ENCODE results near the gene SSR2. TPM values are rescaled to one million over a fixed set of nuclear protein-coding genes. Genes with fewer than 3 reads are reported as not detected.

The SSR2 gene
- total RNA-seq, 2 experiments from 2014 or later, result 141 to 142 TPM

GRCh38 chr1:156004843-156005584, 15.7 kb downstream of the SSR2 start:
- Mint-ChIP-seq H3K27ac (peak overlapping the region; percentile 32), H3K9me3 (no peaks in the 10 kb centered on the region), H3K36me3 (ENCODE audit: low read depth) (peaks cover 19% of the 10 kb centered on the region), H3K4me1 (ENCODE audit: low read depth) (peaks cover 12% of the 10 kb centered on the region), H3K4me3 (no peak overlapping the region), H3K27me3 (ENCODE audit: low read depth) (no peaks in the 10 kb centered on the region)
- DNase-seq, result peak; percentile 46
- CTCF ChIA-PET, result interaction anchor here (1.0 to 1.2 kb wide), 4 partner anchors 15 to 67 kb away, joined by 3 to 11 read pairs (median 4); no protein-coding TSS in a partner anchor
- intact Hi-C loops (cut with micrococcal nuclease), result no loop called here

DNA sequence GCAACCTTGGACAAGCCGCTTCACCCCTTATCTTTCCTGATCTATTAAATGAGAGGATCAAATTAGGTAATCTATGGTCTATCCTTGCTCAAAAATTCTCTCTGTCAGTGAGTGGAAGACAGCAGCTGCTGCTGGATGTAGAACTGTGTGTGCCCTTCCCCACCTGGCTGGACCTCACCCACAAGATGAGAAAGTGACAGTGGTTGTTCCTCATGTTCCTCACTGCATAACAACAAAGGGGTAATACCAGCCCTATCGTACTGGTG, 16.9 kb downstream of the SSR2 start:
- intact Hi-C loops (cut with micrococcal nuclease), result no loop called here
- no peak for DNase-seq
- peaks cover 13% of the 10 kb centered on the region for H3K36me3 Mint-ChIP-seq (ENCODE audit: low read depth)
- no peaks in the 10 kb centered on the region for H3K27me3 Mint-ChIP-seq (ENCODE audit: low read depth)
- H3K4me1 Mint-ChIP-seq (ENCODE audit: low read depth), result peaks cover 12% of the 10 kb centered on the region
- CTCF ChIA-PET, result interaction anchor here (1.0 kb wide), 1 partner anchor 14 kb away, joined by 3 read pairs; no protein-coding TSS in a partner anchor
- no peak overlapping the region for H3K4me3 Mint-ChIP-seq
- no peaks in the 10 kb centered on the region for H3K9me3 Mint-ChIP-seq
- no peak overlapping the region for H3K27ac Mint-ChIP-seq

DNA sequence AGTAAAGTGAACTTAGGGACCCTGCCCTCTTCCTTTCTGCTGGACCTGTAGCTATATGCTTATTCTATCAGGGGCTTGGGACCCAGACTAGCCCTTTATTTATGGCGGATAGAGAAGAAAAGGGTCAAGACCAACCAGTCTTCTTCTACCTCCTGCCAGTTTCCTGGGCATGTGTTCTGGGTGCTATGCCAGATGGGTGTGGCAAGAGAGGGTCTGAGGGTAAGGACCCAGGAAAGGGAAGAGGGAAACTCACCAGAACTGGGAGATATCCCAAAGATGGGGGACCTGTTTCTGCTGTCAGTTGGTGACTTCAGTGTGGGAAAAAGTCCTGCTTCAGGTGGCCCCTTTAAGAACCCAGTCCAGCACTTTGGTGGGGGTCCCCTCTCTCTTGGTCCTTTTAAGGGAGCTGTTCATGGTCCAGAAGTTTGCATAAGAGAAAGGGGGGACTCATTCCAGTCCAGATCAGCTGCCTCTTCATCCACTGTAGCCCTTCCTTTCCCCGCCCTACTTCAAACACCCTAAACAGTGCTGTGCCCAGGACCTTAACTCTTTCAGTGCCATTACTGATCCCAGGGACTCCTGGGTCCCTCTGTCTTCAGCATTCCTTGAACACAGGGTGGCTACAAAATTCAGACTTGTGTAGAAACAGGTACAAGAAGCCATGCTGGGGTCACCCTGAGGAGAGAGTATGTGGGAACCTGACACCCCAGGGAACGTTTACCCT, 18.4 kb downstream of the SSR2 start:
- Mint-ChIP-seq H3K4me1 (ENCODE audit: low read depth) (peaks cover 12% of the 10 kb centered on the region), H3K9me3 (no peaks in the 10 kb centered on the region), H3K27me3 (ENCODE audit: low read depth) (no peaks in the 10 kb centered on the region), H3K36me3 (ENCODE audit: low read depth) (peaks cover 8% of the 10 kb centered on the region), H3K27ac (no peak overlapping the region), H3K4me3 (no peak overlapping the region)
- CTCF ChIA-PET, result interaction anchor here (0.6 to 1.0 kb wide), 2 partner anchors 64 to 335 kb away, joined by 3 to 5 read pairs; no protein-coding TSS in a partner anchor
- intact Hi-C loops (cut with micrococcal nuclease), result no loop called here
- DNase-seq, result no peak

DNA sequence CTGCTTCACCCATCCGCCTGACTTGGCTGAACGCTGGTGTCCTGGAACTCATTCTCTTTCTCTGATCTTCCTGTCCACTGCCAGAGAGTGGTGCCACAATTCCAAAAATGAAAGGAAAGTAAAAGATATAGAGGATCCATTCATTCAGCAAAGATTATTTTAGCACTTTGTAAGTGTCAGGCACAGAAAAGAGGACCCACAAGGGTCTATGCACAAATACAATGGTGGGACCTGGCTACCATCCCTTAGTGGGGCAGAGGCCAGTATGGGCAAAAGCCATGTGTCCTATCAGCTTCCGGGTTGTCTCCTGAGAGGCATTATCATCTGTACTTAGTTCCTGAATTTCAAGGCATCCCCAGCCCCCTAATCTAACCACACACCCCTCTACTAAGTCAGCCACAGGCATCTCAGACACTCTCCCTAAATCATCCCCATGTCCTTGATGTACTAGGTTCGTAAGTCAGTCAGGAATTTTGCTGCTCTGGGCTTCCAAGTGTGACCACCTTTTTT, 19.0 kb downstream of the SSR2 start:
- Mint-ChIP-seq H3K27me3 (ENCODE audit: low read depth) (no peaks in the 10 kb centered on the region), H3K4me3 (no peak overlapping the region), H3K4me1 (ENCODE audit: low read depth) (peaks cover 11% of the 10 kb centered on the region), H3K9me3 (no peaks in the 10 kb centered on the region), H3K27ac (no peak overlapping the region), H3K36me3 (ENCODE audit: low read depth) (peaks cover 2% of the 10 kb centered on the region)
- intact Hi-C loops (cut with micrococcal nuclease), result no loop called here
- DNase-seq, result no peak
- CTCF ChIA-PET, result interaction anchor here (0.6 to 1.0 kb wide), 2 partner anchors 64 to 336 kb away, joined by 3 to 5 read pairs; no protein-coding TSS in a partner anchor

DNA sequence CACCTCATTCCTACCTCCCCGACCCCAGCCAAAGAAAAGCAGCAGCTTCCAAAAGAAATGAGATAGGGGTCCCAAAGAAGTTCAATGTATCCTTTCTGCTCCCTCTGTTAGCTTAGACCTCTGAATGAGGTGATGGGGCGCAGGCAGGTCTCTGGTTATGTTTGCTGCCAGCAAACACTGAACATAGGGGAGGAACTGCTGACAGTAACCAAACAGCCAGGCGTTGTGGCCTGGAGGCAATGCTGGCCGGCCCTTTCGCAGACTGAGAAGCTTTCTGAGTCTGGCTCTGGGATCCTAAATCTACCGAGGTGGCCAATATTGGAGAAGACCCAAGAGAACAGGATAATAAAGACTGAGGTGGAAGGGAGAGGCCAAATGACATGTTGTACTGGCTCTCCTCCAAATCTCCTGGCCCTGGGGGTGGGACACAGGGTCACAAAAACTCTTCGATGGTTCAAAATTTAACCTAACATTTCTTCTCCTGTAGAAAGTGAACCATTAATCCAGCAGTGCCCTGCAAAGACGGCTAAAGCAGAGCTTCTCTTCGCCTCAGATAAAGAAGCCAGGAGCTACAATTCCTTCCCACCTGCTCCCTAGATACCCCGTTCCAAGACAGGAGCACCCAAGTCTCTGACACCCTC, 19.6 kb downstream of the SSR2 start:
- DNase-seq, result no peak
- no peak overlapping the region for H3K27ac Mint-ChIP-seq
- no peaks in the 10 kb centered on the region for H3K36me3 Mint-ChIP-seq (ENCODE audit: low read depth)
- peaks cover 10% of the 10 kb centered on the region for H3K4me1 Mint-ChIP-seq (ENCODE audit: low read depth)
- H3K4me3 Mint-ChIP-seq, result no peak overlapping the region
- H3K27me3 Mint-ChIP-seq (ENCODE audit: low read depth), result no peaks in the 10 kb centered on the region
- CTCF ChIA-PET, result interaction anchor here (0.6 to 1.1 kb wide), 2 partner anchors 12 to 336 kb away, joined by 3 read pairs; no protein-coding TSS in a partner anchor
- H3K9me3 Mint-ChIP-seq, result no peaks in the 10 kb centered on the region
- intact Hi-C loops (cut with micrococcal nuclease), result no loop called here

GRCh38 chr1:155999964-156000363, 20.8 kb downstream of the SSR2 start:
- Mint-ChIP-seq H3K4me1 (ENCODE audit: low read depth) (peaks cover 4% of the 10 kb centered on the region), H3K4me3 (no peak overlapping the region), H3K36me3 (ENCODE audit: low read depth) (no peaks in the 10 kb centered on the region), H3K27ac (no peak overlapping the region), H3K27me3 (ENCODE audit: low read depth) (no peaks in the 10 kb centered on the region), H3K9me3 (no peaks in the 10 kb centered on the region)
- intact Hi-C loops (cut with micrococcal nuclease), result no loop called here
- CTCF ChIA-PET, result interaction anchor here (1.1 kb wide), 1 partner anchor 10 kb away, joined by 3 read pairs; no protein-coding TSS in a partner anchor
- no peak for DNase-seq

GRCh38 chr1:155996166-155996565, 24.6 kb downstream of the SSR2 start:
- DNase-seq, result no peak
- H3K9me3 Mint-ChIP-seq, result no peaks in the 10 kb centered on the region
- no peak overlapping the region for H3K4me3 Mint-ChIP-seq
- H3K36me3 Mint-ChIP-seq (ENCODE audit: low read depth), result no peaks in the 10 kb centered on the region
- CTCF ChIA-PET, result interaction anchor here (0.6 to 2.5 kb wide), 4 partner anchors 17 to 58 kb away, joined by 3 to 13 read pairs (median 5); no protein-coding TSS in a partner anchor
- H3K4me1 Mint-ChIP-seq (ENCODE audit: low read depth), result no peaks in the 10 kb centered on the region
- no peaks in the 10 kb centered on the region for H3K27me3 Mint-ChIP-seq (ENCODE audit: low read depth)
- intact Hi-C loops (cut with micrococcal nuclease), result no loop called here
- H3K27ac Mint-ChIP-seq, result no peak overlapping the region

- Mint-ChIP-seq H3K27ac (no peak overlapping the region), H3K4me1 (ENCODE audit: low read depth) (peaks cover 4% of the 10 kb centered on the region), H3K36me3 (ENCODE audit: low read depth) (no peaks in the 10 kb centered on the region), H3K4me3 (no peak overlapping the region), H3K9me3 (no peaks in the 10 kb centered on the region), H3K27me3 (ENCODE audit: low read depth) (no peaks in the 10 kb centered on the region)
- DNase-seq, result no peak
- intact Hi-C loops (cut with micrococcal nuclease), result no loop called here
- CTCF ChIA-PET, result interaction anchor here (0.8 to 1.2 kb wide), 3 partner anchors 15 to 71 kb away, joined by 3 to 7 read pairs (median 3); partner anchors contain the start of gene ARHGEF2
Measured at GRCh38 chr1:155993595-155993994, 27.2 kb downstream of the SSR2 start.

GRCh38 chr1:155990005-155990739, 30.6 kb downstream of the SSR2 start:
- CTCF ChIA-PET, result interaction anchor here (0.5 to 6.7 kb wide), 21 partner anchors 9 to 93 kb away, joined by 3 to 129 read pairs (median 6); partner anchors contain the start of genes ARHGEF2 and KHDC4
- H3K4me3 Mint-ChIP-seq, result no peak overlapping the region
- no peaks in the 10 kb centered on the region for H3K36me3 Mint-ChIP-seq (ENCODE audit: low read depth)
- no peaks in the 10 kb centered on the region for H3K9me3 Mint-ChIP-seq
- DNase-seq, result no peak
- intact Hi-C loops (cut with micrococcal nuclease), result no loop called here
- H3K4me1 Mint-ChIP-seq (ENCODE audit: low read depth), result peaks cover 4% of the 10 kb centered on the region
- no peaks in the 10 kb centered on the region for H3K27me3 Mint-ChIP-seq (ENCODE audit: low read depth)
- no peak overlapping the region for H3K27ac Mint-ChIP-seq

DNA sequence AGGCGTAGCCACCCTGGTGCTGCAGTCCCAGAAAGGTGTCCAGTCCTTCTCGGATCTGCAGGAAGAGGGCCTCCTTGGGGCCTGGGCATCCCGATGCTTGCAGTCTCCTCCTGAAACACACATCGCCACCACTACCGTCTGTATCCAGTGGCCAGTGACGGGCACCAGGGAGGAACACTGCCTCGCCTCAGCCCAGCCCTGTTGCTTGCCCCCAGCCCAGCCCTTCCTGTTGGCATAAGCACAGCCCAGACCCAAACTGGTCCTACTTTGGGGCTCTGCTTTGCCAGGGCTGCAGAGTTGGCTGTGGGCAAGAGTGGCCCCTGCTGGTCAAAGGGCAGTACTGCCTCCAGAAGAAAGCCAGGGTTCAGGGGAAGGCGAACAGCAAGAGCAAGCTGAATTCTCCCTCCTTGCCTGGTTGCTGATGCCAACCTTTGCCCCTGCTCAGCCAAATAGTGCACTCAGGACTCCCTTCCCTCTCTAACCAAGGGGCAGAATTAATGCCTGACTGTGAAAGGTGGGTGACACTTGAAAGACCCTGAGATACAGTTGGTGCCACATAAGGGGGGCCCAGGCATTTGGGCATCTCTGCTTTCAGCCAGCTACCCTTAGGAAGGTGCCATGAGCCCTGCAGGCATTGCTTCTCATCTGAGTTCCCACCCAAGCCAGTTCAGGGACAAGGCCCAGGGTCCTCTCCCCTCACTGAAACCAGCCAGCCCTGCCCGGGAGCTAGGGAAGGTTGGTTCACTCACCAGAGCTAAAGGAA, 31.3 kb downstream of the SSR2 start:
- Mint-ChIP-seq H3K27me3 (ENCODE audit: low read depth) (no peaks in the 10 kb centered on the region), H3K9me3 (no peaks in the 10 kb centered on the region), H3K4me3 (no peak overlapping the region), H3K4me1 (ENCODE audit: low read depth) (peaks cover 4% of the 10 kb centered on the region), H3K36me3 (ENCODE audit: low read depth) (no peaks in the 10 kb centered on the region), H3K27ac (no peak overlapping the region)
- CTCF ChIA-PET, result interaction anchor here (0.5 to 6.7 kb wide), 24 partner anchors 8 to 97 kb away, joined by 3 to 129 read pairs (median 5); partner anchors contain the start of genes ARHGEF2 and KHDC4
- DNase-seq, result peak; percentile 87
- intact Hi-C loops (cut with micrococcal nuclease), result loop anchor here (1.0 to 10.0 kb wide), 3 partner anchors 51 to 355 kb away; partner anchors contain the start of gene KHDC4

Data from activated naive CD4-positive, alpha-beta T cell treated with anti-CD3 and anti-CD28 coated beads for 36 hours (primary cell).